CD4-positive, alpha-beta T cell treated with Interleukin-6 for 4 hours (primary cell): Measurements from ENCODE around the gene SLC35E2B.

ENCODE experiments used
- DNase-seq: peaks from one replicate; pipeline ENCODE4 v3.0.0-alpha.2; 2020; ENCODE audit warnings: mixed read lengths

Gene SLC35E2B

DNA sequence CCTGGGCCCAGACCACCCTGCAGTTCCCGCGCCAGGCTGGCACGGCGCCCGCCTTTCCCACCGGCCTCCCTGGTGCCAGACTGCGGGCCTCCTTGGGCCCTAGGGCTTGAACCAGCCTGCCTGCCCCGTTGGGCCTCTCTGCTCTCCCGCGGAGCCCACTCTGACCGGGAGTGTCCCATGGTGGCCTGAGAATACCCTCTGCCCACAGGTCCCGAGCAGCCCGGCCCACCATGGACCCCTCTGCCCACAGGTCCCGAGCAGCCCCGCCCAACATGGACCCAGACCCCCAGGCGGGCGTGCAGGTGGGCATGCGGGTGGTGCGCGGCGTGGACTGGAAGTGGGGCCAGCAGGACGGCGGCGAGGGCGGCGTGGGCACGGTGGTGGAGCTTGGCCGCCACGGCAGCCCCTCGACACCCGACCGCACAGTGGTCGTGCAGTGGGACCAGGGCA lies 69.4 kb downstream of the SLC35E2B start:
- DNase-seq, result no peak

DNA sequence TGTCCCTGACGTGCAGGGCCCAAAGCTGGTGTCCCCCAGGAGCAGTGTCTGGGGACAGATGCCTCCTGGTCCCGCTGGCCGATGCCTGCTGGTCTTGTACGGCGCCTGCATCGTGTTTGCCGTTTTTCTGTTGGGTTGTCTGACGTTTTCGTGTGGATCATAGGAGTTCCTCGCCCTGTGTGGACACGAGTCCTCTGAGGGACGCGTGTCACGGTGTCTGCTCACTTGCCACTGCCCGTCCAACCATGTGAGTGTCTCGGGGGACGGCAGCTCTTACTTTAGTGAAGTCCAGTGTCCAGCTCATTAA lies 69.9 kb downstream of the SLC35E2B start:
- DNase-seq, result no peak

DNA sequence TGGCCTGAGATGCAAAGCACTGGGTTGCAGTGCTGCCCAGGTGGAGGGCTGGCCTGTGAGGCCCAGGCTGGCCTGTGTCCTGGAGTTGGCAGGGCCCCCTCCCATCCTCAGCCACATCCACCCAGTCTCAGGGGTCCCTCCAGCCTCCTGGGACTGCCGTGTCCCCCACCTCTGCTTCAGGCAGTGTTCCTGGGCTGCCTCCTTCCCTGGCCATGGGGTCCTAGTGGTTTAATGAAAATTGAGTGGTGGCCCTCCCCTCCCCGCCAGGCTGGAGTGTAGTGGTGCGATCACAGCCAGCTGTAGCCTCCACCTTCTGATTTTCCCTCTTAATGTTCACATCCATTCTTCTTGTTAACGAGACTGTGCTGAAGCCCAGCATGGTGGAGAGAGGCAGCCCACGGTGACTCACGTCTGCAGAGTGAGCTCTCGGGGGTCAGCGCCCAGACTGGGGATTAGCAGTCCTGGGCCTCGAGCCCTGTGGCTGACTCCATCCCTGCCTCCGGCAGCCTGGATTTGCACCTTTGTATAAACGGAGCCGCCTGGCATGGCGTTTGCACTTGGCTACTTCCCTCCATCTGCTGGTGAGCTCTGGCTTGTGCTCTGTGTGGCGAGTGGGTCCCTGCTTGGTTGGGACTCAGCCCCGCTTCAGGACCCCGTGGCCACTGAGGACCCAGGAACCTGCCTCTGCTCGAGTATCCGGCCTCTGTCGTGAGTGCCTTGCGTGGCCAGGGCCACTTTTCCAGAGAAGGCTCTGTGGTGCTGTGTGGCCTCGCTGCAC lies 70.4 kb downstream of the SLC35E2B start:
- DNase-seq, result no peak

DNA sequence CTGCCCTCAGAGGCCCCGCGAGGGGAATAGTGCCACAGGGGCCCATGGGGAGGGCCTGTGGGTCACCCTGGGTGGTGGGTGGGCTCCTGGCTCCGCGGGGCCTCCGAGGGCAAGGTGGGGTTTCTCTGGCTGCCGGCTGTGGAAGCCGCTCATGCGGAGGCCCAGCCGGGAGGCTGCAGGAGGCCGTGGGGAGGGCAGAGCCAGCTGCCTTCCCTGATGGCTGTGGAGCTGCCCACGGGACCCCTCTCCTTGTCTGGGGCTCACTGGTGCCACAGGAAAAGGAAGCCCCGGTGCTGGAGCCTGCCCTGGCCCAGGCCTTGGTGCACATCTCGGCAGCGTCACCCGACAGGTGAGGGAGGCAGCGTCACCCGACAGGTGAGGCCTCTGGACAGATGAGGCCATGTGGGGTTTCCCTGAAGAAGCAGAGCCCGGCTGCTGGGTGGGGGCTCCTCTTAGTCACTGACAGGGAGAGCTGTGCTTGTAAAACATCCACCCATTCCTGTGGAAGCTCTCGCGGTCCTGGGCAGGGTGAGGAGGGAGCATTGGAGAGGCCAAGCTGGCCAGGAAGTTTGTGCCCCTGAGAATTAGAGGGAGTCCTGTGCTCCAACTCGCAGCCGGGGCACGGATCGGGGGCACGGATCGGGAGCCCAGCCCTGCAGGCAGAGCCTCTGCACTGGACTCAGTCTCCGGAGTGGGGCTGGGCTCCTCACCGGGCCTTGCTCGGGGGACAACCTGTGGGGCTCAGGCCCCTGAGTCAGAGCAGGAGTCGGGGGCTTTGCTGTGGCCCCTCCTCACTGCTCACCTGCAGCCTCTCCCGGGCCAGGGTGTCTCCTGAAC lies 71.2 kb downstream of the SLC35E2B start:
- no peak for DNase-seq

DNA sequence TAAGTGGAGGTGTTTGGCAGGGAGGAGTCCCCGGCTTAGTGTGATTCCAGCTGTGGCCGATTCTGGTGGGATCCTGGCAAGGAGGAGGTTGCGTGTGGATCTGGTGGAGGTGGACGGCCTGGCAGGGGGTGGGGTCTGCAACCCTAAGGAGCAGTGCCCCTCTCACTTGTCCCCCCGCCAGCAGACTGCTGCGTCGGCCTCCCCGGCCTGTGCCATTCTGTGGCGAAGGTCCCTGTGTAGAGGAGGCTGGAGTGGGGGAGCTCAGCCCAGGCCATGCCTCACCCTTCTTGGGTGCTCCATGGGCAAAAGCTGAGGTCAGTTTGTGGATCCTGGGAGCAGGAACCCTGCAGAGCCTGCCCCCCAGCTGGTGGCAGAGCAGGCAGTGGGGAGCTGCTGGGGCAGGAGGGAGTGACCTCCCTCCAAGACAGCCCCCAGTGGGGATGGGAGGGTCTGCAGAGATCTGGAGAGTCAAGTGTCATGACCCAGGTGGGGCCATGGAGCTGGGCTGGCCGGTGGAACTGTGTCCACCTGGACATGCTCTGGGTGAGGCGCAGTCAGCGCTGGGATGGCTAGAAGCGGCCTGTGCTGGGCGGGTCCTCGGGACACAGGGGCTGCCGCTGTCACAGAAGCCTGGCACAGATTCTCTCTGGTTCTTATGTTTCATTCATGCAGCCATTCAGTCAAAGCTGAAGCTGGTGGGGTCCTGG lies 72.0 kb downstream of the SLC35E2B start:
- DNase-seq, result no peak

DNA sequence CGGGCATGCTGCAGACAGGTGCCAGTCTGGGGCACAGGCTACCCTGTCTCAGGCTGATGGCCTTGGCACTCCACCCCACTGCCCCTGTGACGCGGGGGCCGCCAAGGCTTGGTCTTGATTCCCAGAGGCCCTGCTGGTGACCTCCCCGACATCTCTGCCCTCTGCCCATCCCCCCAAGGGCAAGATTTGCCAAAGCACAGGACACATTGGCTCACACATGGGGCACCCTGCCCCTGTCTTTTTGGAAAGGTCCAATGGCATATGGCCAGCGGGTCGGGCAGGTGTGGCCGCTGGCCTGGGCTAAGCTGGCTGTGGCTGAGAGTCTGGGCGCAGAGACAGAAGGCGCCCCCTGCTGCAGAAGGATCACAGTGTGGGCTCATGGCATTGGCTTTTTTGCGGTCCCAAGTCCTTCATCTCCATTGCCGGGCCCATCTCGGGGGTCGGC lies 72.7 kb downstream of the SLC35E2B start:
- DNase-seq, result no peak

DNA sequence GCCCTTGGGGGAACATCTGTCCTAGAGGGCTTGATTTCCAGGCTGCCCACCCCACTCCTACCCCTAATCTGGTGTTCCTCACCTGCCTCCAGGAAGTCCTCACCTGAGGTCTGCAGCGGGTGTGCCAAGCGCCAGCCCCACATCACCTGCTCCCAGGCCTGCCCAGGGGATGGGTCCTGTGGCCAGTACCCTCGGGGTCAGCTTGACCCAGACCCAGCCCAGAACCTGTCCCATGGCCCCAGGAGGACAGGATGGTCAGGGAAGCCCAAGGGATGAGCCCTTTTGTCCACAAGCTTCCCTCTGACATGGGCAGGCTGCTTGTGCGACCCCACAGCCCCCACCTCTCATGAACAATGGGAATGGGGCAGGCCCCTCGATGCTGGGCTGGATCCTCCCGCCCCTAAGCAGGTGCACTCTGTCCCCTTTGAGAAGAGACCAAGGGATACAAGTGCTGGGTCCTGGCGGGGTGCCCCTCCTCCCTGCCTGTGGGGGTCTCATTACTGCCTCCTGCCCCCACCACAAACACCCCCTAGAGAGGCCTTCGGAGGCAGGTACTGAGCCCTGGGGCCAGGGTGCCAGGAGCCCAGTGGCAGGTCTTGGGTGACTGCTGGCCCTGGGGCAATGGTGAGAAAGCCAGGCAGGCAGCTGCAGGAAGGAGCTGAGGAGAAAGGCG lies 74.1 kb downstream of the SLC35E2B start:
- no peak for DNase-seq

DNA sequence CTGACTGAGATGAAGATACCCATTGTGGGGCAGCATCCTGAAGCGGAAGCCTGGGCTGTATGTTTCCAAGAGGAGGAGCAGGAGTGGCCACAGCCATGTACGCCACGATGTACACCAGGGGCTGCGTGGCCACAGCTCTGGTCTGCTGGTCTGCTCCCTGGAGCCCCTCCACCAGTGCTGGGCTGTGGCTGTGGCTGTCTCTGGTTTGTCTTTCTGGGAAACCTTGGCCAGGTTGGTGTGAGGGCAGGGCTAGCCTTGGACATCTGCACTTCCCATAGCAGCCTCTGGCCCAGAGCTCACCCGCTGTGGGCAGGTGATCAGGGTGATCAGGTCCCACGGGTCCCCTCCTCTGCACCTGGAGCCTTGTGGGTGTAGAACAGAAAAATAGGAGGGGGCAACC lies 74.7 kb downstream of the SLC35E2B start:
- no peak for DNase-seq

DNA sequence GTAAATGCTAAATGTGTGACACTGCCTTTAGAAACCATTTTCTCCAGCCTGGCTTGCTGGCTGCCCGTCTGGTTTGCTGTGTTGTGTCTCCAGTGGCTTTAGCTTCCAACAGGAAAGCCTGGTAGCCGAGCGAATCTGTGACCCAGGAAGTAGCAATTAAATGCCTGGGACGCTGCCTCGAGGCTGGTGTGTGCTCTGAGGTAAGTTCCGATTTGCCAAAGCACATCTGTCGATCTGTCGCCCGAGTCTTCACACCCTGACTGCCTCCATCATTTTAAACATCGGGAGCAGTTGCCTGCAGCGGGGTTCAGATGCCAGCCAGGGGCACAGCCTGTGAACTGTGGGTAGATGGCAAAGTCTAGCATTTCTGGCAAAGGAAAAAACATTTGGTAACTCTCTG lies 75.1 kb downstream of the SLC35E2B start:
- DNase-seq, result no peak

DNA sequence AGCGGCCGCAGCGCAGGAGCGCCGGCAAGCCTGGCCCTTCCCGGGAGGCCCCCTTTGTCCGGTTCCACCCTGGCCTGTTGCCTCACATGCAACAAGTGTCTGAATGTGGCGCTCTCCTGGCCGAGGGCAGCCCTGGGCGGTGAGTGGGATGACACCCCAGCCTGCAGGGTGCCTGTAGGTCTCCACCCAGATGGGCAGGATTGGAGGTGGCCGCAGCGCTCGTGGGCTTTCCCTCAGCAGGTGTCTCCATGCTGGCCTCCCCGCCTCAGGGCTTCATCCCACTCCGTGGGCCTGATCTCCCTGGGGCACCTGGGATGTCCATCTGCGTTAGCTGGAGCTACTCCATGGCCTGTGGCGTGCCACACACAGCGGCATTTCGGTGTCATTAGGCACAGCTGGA lies 75.8 kb downstream of the SLC35E2B start:
- no peak for DNase-seq

DNA sequence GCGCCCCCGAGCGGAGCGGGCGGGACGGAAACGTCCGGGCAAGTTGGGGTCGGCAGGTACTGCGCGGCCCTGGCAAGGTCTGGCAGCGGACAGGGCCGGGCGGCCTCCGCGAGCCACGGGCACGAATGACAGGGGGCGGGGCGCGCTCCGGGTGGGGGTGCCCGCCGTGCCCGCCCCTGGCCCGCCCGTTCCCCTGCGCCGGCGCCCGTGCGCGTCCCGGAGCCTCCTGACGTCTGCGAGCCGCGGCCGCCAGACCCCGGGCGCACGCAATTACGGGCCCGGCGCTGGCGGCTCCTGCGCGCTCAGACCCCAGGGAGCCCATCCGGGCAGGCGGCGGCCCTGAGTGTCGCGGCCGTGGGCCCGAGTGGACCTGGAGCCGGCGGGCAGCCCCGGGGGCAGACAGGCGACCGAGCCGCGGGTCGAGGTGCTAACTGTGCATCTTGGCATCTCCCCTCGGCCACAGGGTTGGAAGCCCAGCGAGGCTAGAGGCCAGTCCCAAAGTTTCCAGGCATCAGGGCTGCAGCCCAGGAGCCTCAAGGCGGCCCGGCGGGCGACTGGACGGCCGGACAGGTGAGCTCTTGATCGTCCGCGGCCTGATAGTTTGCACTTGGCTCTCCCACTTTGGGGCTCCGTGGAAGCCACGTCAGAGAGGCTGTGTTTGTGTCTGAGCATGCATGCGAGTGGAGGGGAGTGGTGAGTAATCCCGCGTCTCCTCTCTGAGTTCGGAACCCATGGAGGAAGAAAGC lies 76.4 kb downstream of the SLC35E2B start:
- DNase-seq, result peak; percentile 57

DNA sequence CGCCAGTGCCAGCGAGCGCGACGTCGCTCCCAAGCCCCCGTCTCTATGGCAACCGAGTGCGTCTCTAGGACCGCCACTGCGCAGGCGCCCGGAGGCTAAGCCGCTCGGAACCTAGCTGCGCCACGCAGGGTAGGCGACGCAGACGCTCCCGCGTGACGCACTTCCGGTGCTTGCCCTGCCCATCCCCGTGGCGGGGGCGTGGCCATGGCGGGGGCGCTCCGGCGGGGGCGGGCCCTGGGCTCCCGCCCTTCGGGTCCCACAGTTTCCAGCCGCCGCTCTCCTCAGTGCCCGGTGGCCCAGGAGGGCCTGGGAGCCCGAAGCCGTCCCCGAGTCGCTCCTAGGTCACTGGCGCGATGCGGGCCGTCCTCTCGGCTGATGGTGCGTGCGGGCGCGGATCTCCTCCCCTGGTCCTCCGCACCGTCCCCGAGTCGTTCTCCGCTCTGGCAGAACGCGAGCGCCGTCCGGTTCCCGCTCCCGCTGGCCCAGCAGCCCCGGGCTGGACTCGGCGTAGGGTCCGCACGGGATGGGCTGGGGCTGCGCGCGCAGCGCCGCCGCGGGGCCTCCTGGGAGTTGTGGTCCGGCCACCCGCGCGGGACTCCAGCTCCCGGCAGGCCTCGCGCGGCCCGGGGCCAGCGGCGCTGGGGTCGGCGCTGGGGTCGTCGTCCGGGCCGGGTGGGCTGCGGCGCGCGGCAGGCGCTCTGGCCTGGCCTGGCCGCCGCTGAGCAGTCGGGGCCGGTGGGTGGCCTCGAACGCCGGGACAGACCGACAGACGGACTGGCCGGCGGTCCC lies 77.1 kb downstream of the SLC35E2B start, which contains the start of gene MIB2:
Gene MIB2, plus strand, starts transcription at position 245 of the 789 bp plus-strand sequence. CDS start 7,953 bp downstream, outside the sequence.
- DNase-seq, result peak; percentile 97

DNA sequence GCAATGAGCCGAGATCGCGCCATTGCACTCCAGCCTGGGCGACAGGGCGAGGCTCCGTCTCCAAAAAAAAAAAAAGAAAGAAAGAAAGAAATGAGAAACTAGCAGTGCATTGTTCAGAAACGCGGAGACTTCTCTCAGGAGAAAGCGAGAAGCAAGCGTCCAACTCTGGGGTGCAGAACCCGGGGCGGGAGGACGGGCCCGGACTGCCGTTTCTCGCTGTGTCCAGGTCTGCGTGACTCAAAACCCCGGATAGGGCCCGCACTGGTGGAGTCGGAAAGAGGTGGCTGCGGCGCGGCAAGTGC lies 77.7 kb downstream of the SLC35E2B start:
- no peak for DNase-seq

DNA sequence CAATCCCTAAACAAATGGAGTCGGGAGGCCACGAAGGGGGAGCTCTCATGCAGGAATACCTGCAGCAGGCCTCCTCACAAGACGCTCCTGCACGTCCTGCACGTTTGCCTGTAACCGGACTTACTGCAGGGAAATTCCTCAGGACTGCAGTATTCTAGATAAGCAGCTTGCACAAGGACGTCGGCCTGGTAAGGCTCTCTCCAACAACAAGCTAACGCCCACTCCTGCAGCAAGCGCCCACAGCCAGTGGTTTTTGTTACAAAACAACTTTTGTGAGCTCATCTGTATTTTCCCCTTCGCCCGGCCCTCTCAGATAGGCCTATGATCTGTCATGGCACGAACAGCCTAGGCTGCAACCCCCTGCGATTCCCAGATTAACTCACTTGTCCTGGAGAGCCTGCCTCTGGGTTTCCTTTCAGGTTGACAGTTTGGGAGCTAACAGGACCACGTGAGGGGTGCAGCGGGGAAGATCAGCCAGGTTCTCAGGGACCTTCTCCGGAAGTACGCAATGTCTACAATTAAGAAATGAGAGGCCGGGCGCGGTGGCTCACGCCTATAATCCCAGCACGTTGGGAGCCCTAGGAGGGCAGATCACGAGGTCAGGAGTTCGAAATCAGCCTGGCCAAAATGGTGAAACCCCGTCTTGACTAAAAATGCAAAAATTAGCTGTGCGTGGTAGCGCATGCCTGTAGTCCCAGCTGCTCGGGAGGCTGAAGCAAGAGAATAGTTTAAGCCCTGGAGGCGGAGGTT lies 78.2 kb downstream of the SLC35E2B start:
- DNase-seq, result peak; percentile 62

DNA sequence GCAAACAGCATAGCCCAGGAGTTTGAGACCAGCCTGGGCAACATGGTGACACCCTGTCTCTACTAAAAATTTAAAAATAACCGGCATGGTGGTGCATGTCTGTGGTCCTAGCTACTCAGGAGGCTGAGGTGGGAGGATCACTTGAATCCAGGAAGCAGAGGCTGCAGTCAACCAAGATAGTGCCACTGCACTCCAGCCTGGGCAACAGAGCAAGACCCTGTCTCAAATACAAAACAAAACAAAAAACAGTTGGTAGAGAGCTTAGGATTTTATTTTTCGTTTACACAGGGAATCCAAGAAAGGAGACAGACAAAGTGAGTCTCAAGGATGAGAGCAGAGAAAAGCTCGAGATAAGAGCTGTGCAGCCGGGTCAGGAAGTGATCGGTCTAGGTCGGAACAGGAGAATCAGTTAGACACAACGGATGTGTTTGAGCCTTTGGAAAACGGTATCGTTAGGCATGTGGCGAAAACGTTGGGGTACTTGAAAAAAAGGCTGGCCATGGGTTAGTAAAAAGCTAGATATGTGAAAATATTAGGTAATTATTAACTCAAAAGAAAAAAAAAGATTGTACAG lies 79.0 kb downstream of the SLC35E2B start:
- no peak for DNase-seq

DNA sequence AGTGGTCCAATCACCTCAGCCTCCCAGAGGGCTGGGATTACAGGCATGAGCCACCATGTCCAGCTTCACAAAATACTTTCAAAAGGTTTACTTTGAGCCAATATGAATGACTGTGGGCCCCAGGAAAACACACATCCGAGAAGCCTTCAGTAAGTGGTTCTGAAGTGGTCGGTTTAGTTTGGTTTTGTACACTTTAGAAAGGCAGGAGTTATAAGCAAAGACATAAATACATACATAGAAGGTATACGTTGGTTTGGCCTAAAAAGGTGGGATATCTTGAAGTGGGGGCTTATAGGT lies 80.5 kb downstream of the SLC35E2B start:
- no peak for DNase-seq

DNA sequence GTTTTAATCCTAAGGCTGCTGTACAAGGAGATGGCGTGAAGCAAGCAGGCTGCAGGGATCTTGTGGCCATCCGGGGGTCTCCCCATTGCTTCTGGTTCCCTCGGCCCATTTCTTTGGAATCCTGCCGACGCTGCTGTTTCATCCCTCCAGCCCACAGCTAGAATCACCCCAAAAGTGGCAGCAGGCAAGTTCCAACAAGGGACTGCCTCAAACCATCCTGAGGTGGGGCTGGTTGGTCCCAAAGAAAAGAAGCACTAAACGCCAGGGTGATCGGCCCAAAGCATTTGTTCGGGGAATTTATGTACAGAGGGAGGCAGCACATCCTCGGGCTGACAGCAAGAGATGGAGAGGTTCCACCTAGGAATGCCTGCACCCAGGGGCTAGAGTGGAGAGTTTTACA lies 81.8 kb downstream of the SLC35E2B start:
- no peak for DNase-seq

DNA sequence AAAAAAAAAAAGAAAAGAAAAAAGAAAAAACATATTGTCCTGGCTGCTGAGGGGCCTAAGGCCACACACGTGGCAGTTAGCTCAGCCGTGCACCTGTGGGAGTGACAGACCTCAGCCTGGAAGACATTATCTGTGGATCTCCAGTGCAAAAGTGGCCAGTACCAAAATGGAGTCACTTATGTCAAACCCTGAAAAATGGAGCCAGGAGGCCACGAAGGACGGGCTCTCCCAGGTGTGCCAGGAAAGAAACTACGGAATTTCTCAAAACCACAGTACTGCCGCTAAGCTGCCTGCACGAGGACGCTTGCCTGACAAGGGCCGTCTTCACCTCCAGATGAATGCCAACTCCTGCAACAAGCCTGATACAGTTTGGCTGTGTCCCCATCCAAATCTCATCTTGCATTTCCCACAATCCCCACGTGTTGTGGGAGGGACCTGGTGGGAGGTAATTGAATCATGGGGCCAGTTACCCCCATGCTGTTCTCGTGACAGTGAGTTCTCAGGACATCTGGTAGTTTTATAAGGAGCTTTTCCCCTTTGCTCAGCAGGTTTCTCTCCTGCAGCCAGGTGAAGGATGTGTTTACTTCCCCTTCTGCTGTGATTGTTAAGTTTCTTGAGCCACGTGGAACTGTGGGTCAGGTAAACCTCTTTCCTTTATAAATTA lies 82.6 kb downstream of the SLC35E2B start:
- DNase-seq, result no peak
